IMR-90 (cell line): ENCODE data around the gene WDTC1.

Source experiments
- CEBPB ChIP-seq: IDR thresholded peaks from 2 replicates; pipeline ENCODE4 v1.6.1; 2012; ENCODE audit warnings: low read depth, low read length, improper control_type of control experiment
- FOS ChIP-seq: fragments of 150-350 bp; IDR thresholded peaks from 2 replicates; pipeline ENCODE4 v1.6.1; 2016; ENCODE audit warnings: low read depth, low read length
- MXI1 ChIP-seq: IDR thresholded peaks from 2 replicates; pipeline ENCODE4 v1.6.1; 2012; ENCODE audit warnings: low read depth, mild to moderate bottlenecking, low read length, moderate library complexity, borderline replicate concordance
- NFE2L2 ChIP-seq: fragments of 150-350 bp; IDR thresholded peaks from 2 replicates; pipeline ENCODE4 v1.6.1; 2016; ENCODE audit warnings: low read depth, mild to moderate bottlenecking, low read length
- POLR2A ChIP-seq: IDR thresholded peaks from 2 replicates; pipeline ENCODE4 v1.6.1; 2012; ENCODE audit warnings: mild to moderate bottlenecking, low read depth, low read length
- RFX5 ChIP-seq: IDR thresholded peaks from 2 replicates; pipeline ENCODE4 v1.8.0; 2012; ENCODE audit warnings: low read depth, mild to moderate bottlenecking, low read length, moderate library complexity
- SMC3 ChIP-seq: fragments of 150-350 bp; IDR thresholded peaks from 2 replicates; pipeline ENCODE4 v1.6.1; 2016; ENCODE audit warnings: low read depth, mild to moderate bottlenecking, antibody characterized with exemption, low read length, moderate library complexity
- TF ChIP-seq, protein P1 (sequence below): conservative IDR thresholded peaks from 2 replicates; pipeline ENCODE4 v1.5.1; 2012; ENCODE audit warnings: mild to moderate bottlenecking, low read depth, low read length, improper control_type of control experiment

DNA sequence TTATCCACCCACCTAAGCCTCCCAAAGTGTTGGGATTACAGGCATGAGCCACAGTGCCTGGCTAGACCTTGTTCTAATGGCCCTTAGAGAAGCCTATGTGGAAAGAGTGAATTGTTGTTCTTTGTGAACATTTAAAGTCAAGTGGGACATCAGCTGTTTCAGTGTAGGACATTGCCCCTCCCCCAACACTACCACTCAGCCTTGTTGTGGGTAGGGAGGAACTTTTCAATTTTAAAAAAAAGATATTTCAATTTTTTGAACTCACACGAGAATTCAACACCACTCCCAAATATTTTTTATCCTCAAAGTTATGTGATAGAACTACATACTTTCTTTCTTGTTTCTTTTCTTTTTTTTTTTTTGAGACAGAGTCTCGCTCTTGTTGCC, 50.8 kb downstream of the WDTC1 start:
- TF ChIP-seq RFX5 (no peak), MXI1 (no peak), FOS (no peak), NFE2L2 (no peak), CEBPB (no peak), SMC3 (no peak), POLR2A (no peak)
- TF ChIP-seq, protein P1, sequence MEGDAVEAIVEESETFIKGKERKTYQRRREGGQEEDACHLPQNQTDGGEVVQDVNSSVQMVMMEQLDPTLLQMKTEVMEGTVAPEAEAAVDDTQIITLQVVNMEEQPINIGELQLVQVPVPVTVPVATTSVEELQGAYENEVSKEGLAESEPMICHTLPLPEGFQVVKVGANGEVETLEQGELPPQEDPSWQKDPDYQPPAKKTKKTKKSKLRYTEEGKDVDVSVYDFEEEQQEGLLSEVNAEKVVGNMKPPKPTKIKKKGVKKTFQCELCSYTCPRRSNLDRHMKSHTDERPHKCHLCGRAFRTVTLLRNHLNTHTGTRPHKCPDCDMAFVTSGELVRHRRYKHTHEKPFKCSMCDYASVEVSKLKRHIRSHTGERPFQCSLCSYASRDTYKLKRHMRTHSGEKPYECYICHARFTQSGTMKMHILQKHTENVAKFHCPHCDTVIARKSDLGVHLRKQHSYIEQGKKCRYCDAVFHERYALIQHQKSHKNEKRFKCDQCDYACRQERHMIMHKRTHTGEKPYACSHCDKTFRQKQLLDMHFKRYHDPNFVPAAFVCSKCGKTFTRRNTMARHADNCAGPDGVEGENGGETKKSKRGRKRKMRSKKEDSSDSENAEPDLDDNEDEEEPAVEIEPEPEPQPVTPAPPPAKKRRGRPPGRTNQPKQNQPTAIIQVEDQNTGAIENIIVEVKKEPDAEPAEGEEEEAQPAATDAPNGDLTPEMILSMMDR: no peak
